HG03571 (cell line): Measurements from ENCODE around the gene FSTL4.

ENCODE experiments used
- ATAC-seq: cut with Tn5 transposase; IDR thresholded peaks from one replicate; pipeline ENCODE4 v1.9.1; 2021; ENCODE audit not compliant: unreplicated experiment

FSTL4 gene

DNA sequence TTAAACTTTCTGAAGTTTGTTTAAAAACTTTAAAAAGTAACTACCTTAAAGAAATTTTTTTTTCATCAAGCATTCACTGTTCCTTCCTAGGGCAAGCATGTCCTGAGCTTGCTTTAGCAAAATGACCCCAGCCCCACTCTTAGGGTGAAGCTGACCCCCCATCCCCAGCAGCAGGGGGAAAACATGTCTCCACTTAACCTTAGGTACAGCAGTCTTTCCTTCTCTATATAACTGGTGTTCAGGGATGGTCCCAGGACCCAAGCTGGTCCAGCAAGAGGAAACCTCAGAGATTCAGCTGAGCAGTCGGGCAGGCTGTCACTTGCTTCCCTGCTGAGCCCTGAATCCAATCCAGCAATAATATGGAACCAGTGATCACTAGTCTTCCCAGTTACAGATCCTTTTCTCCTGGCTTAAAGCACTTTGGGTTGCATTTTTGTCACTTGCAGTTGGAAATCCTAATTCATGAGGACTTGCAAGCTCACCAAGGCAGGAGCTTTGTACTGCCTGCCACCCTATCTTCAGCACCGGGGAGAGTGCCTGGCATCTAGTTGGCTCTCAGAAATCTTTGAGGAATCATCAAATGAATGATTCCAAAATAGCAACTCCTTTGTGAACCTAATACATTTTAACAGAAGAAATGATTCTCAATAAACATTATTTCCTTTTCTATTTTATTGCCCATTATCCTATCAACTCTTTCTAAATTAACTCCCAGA, 91.2 kb downstream of the FSTL4 start:
- ATAC-seq, result no peak

DNA sequence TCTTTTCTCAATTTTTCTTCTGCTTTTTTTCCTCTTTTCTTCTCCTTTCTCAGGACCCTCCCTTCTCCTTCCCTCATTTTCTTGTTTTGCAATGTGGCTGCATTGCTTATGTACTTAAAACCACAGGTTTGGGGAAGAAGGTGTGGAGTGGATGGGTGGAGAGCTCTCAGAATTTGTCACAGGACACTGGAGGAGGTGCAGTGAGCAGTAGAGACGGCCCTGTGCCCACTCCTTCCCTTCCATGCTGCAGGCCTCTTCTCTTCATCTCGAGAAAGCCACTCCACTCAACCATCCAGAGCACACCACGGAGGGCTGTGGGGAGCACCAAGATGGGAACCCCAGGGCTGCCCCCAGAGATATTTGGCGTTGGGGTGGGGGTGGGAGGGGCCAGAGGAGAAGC, 92.3 kb downstream of the FSTL4 start:
- ATAC-seq, result no peak

DNA sequence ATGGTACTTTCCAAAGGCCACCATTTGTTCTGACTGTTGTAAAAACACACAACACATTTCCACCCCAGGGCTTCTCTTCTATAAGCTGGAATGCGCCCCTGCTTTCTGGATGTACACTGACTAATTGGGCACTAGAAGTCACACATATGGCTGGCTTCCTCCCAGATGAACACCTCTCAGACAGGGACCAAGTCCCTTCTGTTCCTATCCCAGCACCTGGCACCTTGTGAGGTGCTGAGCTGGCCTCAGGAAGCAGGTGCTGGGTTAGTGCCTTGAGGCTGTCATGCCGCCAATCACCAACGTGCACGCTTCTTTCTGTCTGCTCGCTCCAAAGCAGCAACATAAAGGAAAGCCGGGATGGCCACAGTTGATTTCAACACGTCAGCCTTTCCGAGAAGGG, 93.2 kb downstream of the FSTL4 start:
- ATAC-seq, result no peak

DNA sequence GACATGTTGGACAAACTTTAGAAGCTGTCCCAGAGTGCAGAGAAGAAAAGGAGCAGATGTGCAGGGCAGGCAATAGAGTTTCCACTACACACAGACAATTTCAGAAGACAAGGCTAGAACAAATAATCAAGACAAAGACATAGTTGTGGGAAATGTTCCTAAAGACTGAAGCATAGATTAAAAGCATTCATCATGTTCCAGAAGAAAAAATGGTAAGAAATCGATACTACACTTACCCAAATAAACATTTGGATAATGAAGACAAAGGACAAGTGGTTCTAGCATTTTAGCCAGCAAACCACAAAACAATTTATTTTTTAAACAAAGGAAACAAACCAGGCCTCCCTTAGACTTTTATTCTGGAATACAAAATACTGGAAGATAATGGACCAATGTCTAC, 97.9 kb downstream of the FSTL4 start:
- no peak for ATAC-seq

DNA sequence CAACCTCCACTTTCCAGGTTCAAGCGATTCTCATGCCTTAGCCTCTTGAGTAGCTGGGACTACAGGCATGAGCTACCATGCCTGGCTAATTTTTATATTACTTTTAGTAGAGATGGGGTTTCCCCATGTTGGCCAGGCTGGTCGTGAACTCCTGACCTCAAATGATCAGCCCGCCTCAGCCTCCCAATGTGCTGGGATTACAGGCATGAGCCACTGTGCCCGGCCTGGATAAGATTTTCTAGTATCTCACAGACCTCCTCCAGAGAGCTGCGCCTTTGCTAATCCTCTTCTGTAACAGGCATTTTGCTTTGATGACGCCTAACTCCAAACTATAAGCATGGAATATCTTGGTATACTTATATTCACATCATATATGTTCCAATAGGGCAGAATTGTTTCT, 99.4 kb downstream of the FSTL4 start:
- ATAC-seq, result no peak

DNA sequence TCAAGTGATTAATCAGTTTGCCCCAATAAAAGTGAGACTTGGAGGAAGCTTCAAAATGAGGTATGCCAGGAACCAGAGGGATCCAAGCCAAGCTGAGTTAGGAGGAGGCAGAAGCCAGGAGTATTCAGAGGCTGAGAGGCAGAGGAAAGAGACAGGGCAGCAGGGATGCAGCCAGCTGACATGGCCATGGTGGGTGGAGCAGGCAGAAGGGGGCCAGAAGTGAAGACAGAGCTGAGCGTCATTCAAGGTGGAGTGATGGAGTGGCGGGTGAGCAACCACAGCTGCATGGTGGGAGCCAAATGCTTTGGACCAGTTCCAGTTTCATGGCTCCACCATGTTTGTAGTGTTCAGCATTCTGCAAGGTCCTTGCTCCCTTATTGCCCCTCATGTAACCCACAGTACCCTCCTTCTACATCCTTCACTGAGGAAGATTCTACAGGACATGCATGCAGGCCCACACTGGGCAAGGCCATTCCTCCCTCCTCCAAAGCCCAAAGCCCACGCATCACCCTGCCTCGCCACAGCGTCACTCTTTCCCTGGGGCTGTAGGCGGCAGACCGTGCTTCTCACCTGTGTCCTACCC, 100.6 kb downstream of the FSTL4 start:
- no peak for ATAC-seq

DNA sequence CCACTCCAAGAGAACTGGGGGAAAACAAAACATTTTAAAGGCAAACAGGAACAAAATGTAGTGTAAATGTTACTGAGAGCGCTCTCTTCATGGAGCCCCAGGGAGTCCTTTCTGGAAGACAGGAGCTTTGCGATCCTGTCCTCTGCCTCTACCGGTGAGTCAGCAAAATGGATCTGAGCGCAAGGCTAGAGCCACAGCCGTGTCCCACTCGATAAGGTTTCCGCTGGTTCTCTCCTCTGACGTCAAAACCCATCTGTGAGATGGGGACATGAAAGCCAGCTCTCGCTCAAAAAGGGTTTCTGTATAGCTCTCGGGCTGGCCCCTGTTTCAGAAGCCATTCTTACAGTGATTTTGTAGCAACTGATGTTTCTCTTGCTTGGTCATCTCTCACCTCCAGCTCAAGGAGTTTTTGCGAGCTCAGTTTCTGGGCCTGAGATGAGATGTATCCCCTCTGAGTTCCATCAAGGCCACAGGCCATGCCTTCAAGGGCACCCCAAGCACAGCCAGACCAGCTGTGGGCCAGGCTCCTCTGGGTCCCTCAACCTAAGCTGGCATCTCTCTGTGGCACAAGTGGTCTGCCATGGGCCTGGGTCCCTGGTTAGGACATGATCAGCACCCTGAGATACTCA, 101.6 kb downstream of the FSTL4 start:
- no peak for ATAC-seq

DNA sequence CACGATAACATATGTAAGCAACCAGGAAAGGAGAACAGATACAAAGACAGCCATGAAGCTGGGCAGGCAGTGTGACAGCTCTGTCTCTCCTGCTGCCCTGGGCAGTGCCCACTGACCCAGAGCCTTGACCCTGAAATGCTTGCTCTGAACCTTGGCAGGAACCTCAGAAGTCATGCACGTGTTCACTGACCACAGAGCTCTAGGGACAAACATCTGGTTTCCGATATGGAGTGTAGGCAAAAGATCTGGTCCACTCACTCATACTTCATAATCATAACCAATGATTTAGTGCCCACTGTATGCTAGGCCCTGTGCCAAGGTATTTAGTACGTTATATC, 102.6 kb downstream of the FSTL4 start:
- ATAC-seq, result no peak

DNA sequence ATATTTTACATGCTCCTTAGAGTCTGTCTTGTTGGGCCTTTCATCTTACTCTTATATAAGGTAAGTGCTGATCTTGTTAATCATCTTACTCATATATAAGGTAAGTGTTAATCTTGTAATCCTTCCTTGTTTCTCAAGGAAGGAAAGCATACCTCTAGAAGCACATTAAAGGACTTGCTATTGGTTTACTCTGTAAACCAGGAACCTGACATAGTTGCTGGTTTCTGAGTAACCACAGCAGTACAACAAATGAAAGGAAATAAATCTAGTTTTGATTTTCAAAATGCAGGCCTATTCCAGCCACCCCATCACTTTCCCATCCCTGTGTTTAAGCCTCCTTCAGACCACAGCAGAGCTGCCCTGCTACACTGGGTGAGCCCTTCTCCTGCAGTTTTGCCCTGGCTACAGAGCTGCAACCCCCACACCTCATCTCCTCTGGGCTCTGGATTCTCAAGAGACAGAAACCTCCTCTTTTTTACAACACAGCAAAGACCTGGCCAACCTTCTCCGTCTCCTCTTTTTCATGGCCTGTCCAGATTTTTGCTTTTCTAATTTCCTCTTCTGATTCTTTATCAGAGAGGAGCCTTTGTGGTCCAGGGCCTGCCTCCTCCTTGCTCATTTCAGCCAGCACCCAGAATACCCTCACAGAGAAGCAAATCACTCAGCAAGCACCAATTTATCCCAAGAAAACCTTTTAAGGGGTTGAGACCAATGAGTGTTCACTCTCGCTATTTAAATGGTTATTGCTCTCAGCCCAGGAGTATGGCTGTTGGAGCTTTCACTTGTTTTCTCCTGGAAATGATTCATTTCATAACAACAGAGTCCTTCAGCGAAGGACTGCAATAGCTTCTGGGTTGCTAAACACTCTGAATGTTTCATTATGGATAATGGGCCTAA, 103.2 kb downstream of the FSTL4 start:
- ATAC-seq, result no peak

DNA sequence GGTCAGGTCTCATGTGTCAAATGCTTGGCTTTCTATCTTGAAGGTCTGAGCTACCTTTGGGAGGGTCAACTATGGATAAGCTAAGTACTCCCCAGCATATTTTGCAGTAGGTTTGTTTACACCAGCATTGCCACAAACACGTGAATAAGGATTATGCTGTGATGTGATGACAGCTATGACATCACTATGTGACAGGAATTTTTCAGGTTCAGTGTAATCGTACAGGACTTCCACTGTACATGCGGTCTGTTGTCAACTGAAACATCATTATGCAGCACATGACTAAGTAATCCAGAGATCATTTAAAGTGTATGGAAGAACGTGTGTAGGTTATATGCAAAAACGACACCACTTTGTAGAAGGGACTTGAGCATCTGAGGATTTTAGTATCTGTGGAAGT, 104.0 kb downstream of the FSTL4 start:
- no peak for ATAC-seq

DNA sequence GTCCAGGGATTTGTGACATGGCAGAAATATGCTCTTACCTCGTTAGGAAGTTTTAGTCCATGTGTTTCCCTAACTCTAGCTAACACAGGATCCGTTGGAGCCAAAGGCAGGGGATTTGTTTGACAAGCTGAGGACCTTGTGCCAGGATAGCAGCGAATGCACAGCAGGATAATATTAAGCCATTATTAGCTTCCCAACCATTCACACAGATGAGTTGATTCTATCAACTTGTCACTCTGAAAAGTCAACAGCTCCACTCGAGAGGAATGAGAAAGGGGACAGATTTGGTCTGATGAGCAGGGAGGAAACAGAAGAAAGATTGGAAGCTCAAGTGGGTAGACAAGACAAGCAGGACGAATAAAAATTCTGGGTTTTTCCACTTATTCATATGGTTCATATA, 106.2 kb downstream of the FSTL4 start:
- no peak for ATAC-seq

DNA sequence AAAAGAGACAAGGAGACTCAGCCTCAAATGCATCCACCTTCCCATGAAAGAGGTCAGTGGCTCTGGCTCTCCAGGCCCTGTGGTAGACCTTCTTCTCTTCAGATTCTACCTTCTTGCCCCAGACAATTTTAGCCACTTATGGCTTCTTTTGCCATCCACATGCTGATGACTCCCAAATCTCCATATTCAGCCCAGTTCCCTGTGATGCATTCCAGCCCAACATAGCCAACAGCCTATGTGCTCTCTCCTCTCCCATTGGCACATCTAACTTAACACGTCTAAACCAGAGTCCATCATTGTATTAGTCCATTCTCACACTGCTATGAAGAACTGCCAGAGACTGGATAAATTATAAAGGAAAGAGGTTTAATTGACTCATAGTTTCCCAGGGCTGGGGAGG, 108.8 kb downstream of the FSTL4 start:
- ATAC-seq, result no peak

DNA sequence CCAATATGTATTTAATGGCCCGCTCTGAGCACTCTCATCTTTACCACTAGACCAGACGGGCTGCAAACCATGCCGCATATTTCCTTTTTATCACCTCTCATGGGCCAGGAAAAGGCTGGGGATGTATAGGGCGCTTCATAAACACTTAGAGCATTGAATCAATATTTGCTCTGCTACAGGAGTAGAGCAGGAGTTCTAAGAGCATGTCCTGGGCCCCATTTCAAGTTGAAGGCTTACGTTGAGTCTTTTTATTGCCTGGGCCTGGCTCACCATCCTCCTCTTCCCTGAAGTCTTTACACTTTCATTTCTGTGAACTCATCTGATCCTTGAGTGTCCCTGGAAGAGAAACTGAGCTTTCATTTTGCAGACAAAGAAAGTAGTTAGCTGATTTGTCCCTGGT, 112.4 kb downstream of the FSTL4 start:
- ATAC-seq, result no peak

DNA sequence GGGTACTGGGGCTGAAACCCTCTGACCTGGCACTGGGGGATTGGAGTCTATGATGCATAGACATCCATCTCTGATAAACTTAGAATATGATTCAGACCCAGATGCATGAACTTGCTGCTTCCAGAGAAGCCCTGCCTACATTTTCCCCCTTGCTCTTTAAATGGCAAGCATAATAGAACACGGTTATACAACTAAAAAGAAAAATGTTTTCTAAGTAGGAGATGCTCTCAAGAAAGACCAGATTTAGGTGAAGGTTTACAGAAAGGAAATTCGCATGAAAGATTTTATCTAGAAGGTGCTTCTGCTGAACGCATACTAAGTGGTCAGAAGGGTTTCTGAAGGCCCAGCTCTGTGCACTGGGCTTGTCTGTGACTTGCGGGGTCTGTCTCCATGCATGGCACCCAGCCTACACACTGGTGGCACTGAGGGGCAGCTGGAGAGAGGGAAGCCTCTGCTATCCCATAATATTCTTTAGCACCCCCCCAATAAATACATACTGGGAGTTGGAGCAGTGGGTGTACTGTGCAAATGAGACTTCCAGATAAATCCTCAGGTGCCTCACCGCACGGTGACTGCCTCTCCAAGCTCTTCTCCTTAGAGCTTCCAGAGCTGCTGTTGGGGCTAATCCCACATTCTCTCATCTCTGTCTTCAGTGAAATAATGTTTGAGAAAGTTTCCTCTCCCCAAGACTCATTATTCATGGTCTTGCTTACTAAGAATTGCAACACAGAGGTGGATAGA, 114.6 kb downstream of the FSTL4 start:
- ATAC-seq, result no peak

DNA sequence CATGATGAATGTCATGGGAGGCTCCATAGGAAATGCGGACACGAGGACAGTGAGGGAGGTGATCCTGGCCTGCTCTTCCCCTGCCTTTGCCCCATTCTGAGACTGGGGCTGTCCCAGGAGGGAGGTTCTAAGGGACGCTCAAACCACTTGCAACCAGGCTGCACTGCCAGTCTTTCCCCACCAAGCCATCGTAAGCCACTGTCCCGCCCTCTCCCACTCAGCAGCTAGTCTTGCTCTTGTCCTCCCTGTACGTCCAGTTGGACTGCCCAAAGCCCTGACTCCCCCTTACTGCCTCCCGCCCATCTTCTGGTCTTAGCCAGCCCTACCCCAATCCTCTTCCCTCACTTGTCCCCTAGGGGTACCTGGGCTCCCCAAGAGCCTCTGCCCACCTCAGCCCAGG, 115.7 kb downstream of the FSTL4 start:
- ATAC-seq, result no peak

DNA sequence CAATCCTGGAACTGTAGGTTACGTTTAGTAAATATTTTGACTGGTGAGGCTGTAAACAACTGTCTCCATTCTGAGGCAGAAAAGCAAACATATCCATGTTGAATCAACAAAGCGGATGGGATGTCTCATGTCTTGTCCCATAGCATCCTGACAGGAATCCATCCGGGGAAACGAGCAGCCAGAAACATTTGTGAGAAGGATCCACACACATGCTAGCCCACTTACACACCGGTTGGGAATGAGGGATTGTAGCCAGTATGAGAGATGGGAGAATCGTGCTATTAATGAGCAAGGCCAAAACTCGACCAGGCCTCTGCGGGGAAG, 117.5 kb downstream of the FSTL4 start:
- ATAC-seq, result no peak

DNA sequence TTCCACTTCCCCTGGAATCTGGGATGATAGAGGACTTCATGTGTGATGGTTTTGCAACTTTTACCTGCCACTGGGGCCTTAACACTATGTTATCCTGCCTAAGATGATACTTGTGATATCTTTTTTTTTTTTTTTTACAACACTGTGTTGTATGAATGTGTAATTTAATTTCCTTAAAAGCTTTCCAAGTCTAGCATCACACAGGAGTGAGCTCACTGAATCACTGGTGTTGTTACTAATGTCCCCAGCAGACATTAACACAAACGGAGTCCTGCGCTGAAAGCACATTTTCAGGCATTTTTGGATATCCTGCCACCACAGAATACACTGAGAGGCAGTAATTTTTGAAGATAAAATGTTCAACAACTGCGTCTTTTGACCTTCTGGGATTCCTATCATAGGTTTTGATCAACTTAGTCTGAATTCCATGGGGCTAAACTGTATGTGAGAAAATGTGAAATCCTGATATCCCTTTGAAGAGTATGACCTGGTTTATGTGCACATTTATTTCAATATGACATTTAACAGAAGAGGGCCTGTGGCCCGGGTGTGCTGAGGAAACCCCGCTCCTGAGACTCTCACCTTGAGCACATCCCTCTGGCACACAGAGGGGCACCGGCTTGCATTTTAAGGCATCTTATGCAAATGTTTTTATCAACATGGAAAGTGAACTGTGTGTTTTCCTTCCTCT, 118.0 kb downstream of the FSTL4 start:
- no peak for ATAC-seq

DNA sequence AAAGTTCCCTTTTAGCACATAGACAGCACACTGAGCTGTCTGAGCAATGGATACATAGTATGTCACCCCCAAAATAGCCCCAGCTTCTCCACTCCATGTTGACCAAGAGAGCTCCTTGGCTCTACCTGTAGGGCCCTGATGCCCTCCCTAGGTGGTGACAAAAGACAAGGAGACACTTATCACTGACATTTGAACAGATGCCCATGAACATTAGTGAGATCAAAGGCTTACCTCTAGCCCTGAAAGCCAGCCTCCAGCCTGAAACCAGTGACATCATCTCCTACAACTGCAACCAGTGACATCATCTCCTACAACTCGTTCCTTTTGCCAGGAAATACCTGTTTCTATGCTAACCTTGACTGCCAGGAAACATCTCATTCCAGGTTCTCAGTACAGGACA, 122.7 kb downstream of the FSTL4 start:
- no peak for ATAC-seq

DNA sequence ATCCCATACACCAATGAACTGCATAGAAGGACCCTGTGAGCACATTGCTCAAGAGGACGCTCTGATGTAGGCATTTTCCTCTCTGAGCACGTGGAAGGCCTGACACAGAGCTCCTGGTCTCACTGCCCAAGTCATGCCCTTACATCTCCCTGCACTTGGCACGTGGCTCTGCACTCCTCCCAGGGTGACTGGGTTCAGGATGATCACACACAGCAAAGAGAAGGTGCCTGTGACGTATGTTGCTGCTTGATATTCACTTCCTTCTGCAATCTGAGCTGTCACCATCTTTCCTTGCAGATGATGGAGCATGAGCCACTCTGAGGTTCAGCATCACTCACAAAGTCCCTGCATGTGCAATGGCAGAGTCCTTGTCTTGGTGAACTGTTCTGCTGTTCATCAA, 125.2 kb downstream of the FSTL4 start:
- no peak for ATAC-seq

DNA sequence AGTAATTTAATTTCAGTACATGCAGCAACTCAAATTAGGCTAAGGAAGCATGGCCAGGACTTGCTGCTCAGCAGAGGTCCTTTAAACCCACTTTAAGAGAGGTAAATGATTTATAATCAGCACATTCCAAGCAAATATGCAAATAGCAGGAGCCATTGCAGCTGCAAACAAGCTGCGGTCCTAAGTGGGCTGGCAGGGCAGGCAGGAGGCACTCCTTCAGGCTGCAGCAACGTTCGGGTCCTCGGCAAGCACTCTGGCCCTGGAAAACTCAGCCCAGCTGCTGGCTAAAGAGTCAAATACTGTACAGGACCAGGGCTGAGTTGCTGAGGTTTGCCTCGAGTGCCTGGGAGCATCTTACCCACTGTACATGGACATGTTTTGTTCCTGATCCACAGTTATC, 126.9 kb downstream of the FSTL4 start:
- no peak for ATAC-seq
